HCT116 (cell line): ENCODE data around the gene RNF114. TPM values are rescaled to one million over a fixed set of nuclear protein-coding genes. Genes with fewer than 3 reads are reported as not detected.

Source experiments
- ATAC-seq: fragments of 200-7000 bp; cut with Tn5 transposase; 2 replicates; pipeline ENCODE4 v1.9.1; 2020; ENCODE audit warnings: mild to moderate bottlenecking, moderate library complexity
- BruUV-seq: library from RNA; stranded (reverse); fragments of 400-500 nt; replicated peaks from 2 replicates; lab custom pipeline; 2021; lab: Mats Ljungman, UMichigan
- CTCF ChIA-PET: fragments of 300-600 bp; sonication (Branson Sonifier 250); formaldehyde crosslinking; loops from one replicate; lab custom pipeline; 2021; ENCODE audit warnings: antibody characterized with exemption; lab: Charles Lee
- POLR2A ChIA-PET: fragments of 300-600, 350-600 bp; sonication (Branson Sonifier 250); formaldehyde crosslinking; loops from one replicate; lab custom pipeline; 2021; ENCODE audit warnings: antibody characterized with exemption; lab: Charles Lee
- RAD21 ChIA-PET, 2 experiments: fragments of 300-600 bp; sonication (Branson Sonifier 250); formaldehyde crosslinking; loops; one replicate each; lab custom pipeline; 2023; ENCODE audit warnings: low total read pairs in 2 of 2; ENCODE audit not compliant: uncharacterized antibody in 2 of 2, unreplicated experiment in 2 of 2, low non-redundant PET in 1 of 2; lab: Charles Lee
- DNase-seq: peaks from one replicate; pipeline ENCODE4 v3.0.0-alpha.2; 2010; ENCODE audit warnings: low read depth, low spot score
- H2AFZ ChIP-seq: fragments of 200-600 bp; shearing (Covaris generic), sonication (generic); 2 replicates; pipeline ENCODE4 v1.6.1; 2017; ENCODE audit warnings: low read depth, mixed run types, mixed read lengths, antibody characterized with exemption, low read length; ENCODE audit not compliant: poor library complexity, severe bottlenecking
- H3K27ac ChIP-seq: 2 replicates; pipeline ENCODE4 v1.5.1; 2012; ENCODE audit warnings: low read depth, low read length
- H3K27me3 ChIP-seq: fragments of 200-600 bp; sonication (generic); 2 replicates; pipeline ENCODE4 v1.6.1; 2016; ENCODE audit warnings: mixed run types, low read length, mixed read lengths; ENCODE audit not compliant: insufficient read depth
- H3K36me3 ChIP-seq, 2 experiments: fragments of 200-500 bp in 1 of 2; fragments of 200-600 bp in 1 of 2; sonication (Bioruptor generic) in 1 of 2; sonication (generic) in 1 of 2; 2 replicates each; pipeline versions ENCODE4 v1.5.1 to v1.6.1; 2014 to 2016; ENCODE audit warnings: low read length in 2 of 2, inconsistent platforms in 1 of 2, mixed read lengths in 1 of 2, mixed run types in 1 of 2; ENCODE audit not compliant: insufficient read depth in 2 of 2, control insufficient read depth in 1 of 2
- H3K4me1 ChIP-seq, 2 experiments: fragments of 200-600 bp in 1 of 2; sonication (generic) in 1 of 2; 2 replicates each; pipeline versions ENCODE4 v1.5.1 to v1.6.1; 2012 to 2017; ENCODE audit warnings: low read length in 2 of 2, inconsistent platforms in 1 of 2, mild to moderate bottlenecking in 1 of 2, mixed read lengths in 1 of 2, mixed run types in 1 of 2, moderate library complexity in 1 of 2; ENCODE audit not compliant: insufficient read depth in 2 of 2, control insufficient read depth in 1 of 2
- H3K4me2 ChIP-seq: fragments of 200-600 bp; sonication (generic); 2 replicates; pipeline ENCODE4 v1.6.1; 2017; ENCODE audit warnings: mixed run types, low read length, mixed read lengths
- H3K4me3 ChIP-seq, 2 experiments: fragments of 200-600 bp in 1 of 2; sonication (generic) in 1 of 2; replicated peaks in 1 of 2; 2 replicates each; pipeline ENCODE4 v1.5.1; 2011 to 2016; ENCODE audit warnings: low read length in 2 of 2, control low read depth in 1 of 2, low read depth in 1 of 2, mild to moderate bottlenecking in 1 of 2, mixed read lengths in 1 of 2, mixed run types in 1 of 2
- H3K79me2 ChIP-seq: fragments of 200-600 bp; sonication (generic); 2 replicates; pipeline ENCODE4 v1.6.1; 2017; ENCODE audit warnings: mild to moderate bottlenecking, mixed run types, low read length, moderate library complexity, mixed read lengths; ENCODE audit not compliant: insufficient read depth
- H3K9ac ChIP-seq: fragments of 200-600 bp; sonication (generic); 2 replicates; pipeline ENCODE4 v1.6.1; 2016; ENCODE audit warnings: low read length, mixed read lengths
- H3K9me2 ChIP-seq: fragments of 200-600 bp; sonication (generic), shearing (Covaris generic); 2 replicates; pipeline ENCODE4 v1.6.1; 2017; ENCODE audit warnings: mixed run types, mild to moderate bottlenecking, moderate library complexity; ENCODE audit not compliant: insufficient read depth
- H3K9me3 ChIP-seq, 2 experiments: fragments of 200-500 bp in 1 of 2; fragments of 200-600 bp in 1 of 2; sonication (Bioruptor generic) in 1 of 2; sonication (generic) in 1 of 2; 2 replicates each; pipeline ENCODE4 v1.6.1; 2014 to 2017; ENCODE audit warnings: low read length in 2 of 2, mixed read lengths in 2 of 2, inconsistent platforms in 1 of 2, low read depth in 1 of 2, mild to moderate bottlenecking in 1 of 2, mixed run types in 1 of 2, moderate library complexity in 1 of 2; ENCODE audit not compliant: control insufficient read depth in 1 of 2, insufficient read depth in 1 of 2
- H4K20me1 ChIP-seq: fragments of 200-600 bp; sonication (generic), shearing (Covaris generic); 2 replicates; pipeline ENCODE4 v1.6.1; 2017; ENCODE audit warnings: mixed run types, mild to moderate bottlenecking, moderate library complexity; ENCODE audit not compliant: insufficient read depth
- CBX3 ChIP-seq: IDR thresholded peaks from 2 replicates; pipeline ENCODE4 v1.6.1; 2012; ENCODE audit warnings: low read depth
- ELF1 ChIP-seq: IDR thresholded peaks from 2 replicates; pipeline ENCODE4 v1.6.1; 2012; ENCODE audit warnings: low read depth, borderline replicate concordance
- EZH2 ChIP-seq: fragments of 200-600 bp; sonication (generic); IDR thresholded peaks from 2 replicates; pipeline ENCODE4 v1.6.1; 2017; ENCODE audit warnings: antibody characterized with exemption, mixed run types
- FOSL1 ChIP-seq: IDR thresholded peaks from 2 replicates; pipeline ENCODE4 v1.6.1; 2012; ENCODE audit warnings: low read depth
- JUND ChIP-seq: IDR thresholded peaks from 2 replicates; pipeline ENCODE4 v1.6.1; 2012
- POLR2A ChIP-seq: IDR thresholded peaks from 2 replicates; pipeline ENCODE4 v1.7.0; 2011; ENCODE audit warnings: borderline replicate concordance; ENCODE audit not compliant: insufficient read depth, insufficient read length; ENCODE audit errors: extremely low read depth
- POLR2AphosphoS5 ChIP-seq: IDR thresholded peaks from 2 replicates; pipeline ENCODE4 v1.6.1; 2011; ENCODE audit warnings: mild to moderate bottlenecking, low read depth, low read length, moderate library complexity
- RAD21 ChIP-seq: IDR thresholded peaks from 2 replicates; pipeline ENCODE4 v1.6.1; 2012; ENCODE audit warnings: low read depth, mild to moderate bottlenecking
- SIN3A ChIP-seq: IDR thresholded peaks from 2 replicates; pipeline ENCODE4 v1.6.1; 2012; ENCODE audit warnings: low read depth
- SRF ChIP-seq: IDR thresholded peaks from 2 replicates; pipeline ENCODE4 v1.6.1; 2012; ENCODE audit warnings: low read depth
- YY1 ChIP-seq: IDR thresholded peaks from 2 replicates; pipeline ENCODE4 v1.6.1; 2011; ENCODE audit warnings: low read length, low read depth, moderate library complexity, mild to moderate bottlenecking; ENCODE audit not compliant: insufficient replicate concordance; ENCODE audit errors: extremely low read depth
- intact Hi-C: fragments of 100-400 bp; cut with micrococcal nuclease; formaldehyde crosslinking; loops from 2 replicates; pipeline ENCODE4 v1.10.0; 2022
- total RNA-seq: library from RNA; stranded (reverse); gene quantifications from one replicate; pipeline ENCODE4 v1.2.1, GENCODE V29; 2021; ENCODE audit not compliant: unreplicated experiment
- TF ChIP-seq, protein P1 (sequence below): IDR thresholded peaks from 2 replicates; pipeline ENCODE4 v1.6.1; 2012
- TF ChIP-seq, protein P2 (sequence below): IDR thresholded peaks from 2 replicates; pipeline ENCODE4 v1.6.1; 2012; ENCODE audit warnings: low read depth

RNF114 gene
- total RNA-seq, 1 experiment from 2014 or later, result 66.8 TPM

DNA sequence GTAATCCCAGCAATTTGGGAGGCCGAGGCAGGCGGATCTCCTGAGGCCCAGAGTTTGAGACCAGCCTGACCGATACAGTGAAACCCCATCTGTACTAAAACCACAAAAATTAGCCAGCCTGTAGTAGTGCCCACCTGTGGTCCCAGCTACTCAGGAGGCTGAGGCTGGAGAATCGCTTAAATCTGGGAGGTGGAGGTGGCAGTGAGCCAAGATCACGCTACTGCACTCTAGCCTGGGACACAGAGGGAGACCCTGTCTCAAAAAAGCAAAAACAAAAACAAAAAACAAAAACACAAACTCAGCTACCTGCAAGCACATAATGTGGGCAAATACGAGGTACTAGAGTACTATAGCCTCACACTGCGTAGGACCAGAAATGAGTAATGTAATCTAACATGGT, 17.2 kb upstream of the RNF114 start:
- Histone ChIP-seq H3K4me3 (no peak overlapping the region), H3K79me2 (peaks cover 12% of the 10 kb centered on the region), H3K9me2 (no peaks in the 10 kb centered on the region), H2AFZ (no peak overlapping the region), H4K20me1 (no peaks in the 10 kb centered on the region), H3K4me1 (peaks cover 6 to 23% of the 10 kb centered on the region in 2 experiments), H3K27ac (no peak overlapping the region), H3K4me2 (no peak overlapping the region), H3K9ac (no peak overlapping the region), H3K9me3 (no peaks in the 10 kb centered on the region), H3K36me3 (no peaks in the 10 kb centered on the region), H3K27me3 (no peaks in the 10 kb centered on the region)
- ChIA-PET CTCF (no interaction called here), POLR2A (no interaction called here), RAD21 (no interaction called here)
- TF ChIP-seq POLR2AphosphoS5 (no peak), CBX3 (no peak), POLR2A (no peak)
- intact Hi-C loops, result no loop called here
- no TSS peak for BruUV-seq
- ATAC-seq (no peak), DNase-seq (no peak)

DNA sequence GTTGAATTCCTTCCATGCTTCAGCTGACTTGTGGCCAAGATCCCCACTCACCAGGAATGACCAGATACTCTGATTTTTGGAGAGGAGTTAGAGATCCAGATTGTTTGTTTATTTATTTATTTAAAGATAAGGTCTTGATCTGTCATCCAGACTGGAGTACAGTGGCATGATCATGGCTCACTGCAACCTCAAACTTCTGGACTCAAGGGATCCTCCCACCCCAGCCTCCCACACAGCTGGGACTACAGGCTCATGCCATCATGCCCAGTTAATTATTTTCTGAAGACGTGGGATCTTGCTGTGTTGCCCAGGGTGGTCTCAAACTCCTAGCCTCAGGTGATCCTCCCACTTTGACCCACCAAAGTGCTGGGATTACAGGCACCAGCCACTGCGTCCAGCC, 16.7 kb upstream of the RNF114 start:
- Histone ChIP-seq H3K4me1 (peaks cover 4 to 18% of the 10 kb centered on the region in 2 experiments), H3K27ac (no peak overlapping the region), H3K9ac (no peak overlapping the region), H2AFZ (no peak overlapping the region), H4K20me1 (no peaks in the 10 kb centered on the region), H3K36me3 (no peaks in the 10 kb centered on the region), H3K9me2 (no peaks in the 10 kb centered on the region), H3K27me3 (no peaks in the 10 kb centered on the region), H3K4me2 (no peak overlapping the region), H3K4me3 (no peak overlapping the region), H3K79me2 (peaks cover 8% of the 10 kb centered on the region), H3K9me3 (no peaks in the 10 kb centered on the region)
- POLR2A ChIA-PET, result no interaction called here
- RAD21 ChIA-PET, result no interaction called here
- ATAC-seq (no peak), DNase-seq (no peak)
- intact Hi-C loops, result no loop called here
- CTCF ChIA-PET, result no interaction called here
- TF ChIP-seq ELF1 (no peak), FOSL1 (no peak), YY1 (no peak), POLR2AphosphoS5 (no peak), EZH2 (no peak), RAD21 (no peak), SIN3A (no peak), JUND (no peak), SRF (no peak), POLR2A (no peak)
- TF ChIP-seq, protein P1, sequence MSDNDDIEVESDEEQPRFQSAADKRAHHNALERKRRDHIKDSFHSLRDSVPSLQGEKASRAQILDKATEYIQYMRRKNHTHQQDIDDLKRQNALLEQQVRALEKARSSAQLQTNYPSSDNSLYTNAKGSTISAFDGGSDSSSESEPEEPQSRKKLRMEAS, result no peak
- TF ChIP-seq, protein P2, sequence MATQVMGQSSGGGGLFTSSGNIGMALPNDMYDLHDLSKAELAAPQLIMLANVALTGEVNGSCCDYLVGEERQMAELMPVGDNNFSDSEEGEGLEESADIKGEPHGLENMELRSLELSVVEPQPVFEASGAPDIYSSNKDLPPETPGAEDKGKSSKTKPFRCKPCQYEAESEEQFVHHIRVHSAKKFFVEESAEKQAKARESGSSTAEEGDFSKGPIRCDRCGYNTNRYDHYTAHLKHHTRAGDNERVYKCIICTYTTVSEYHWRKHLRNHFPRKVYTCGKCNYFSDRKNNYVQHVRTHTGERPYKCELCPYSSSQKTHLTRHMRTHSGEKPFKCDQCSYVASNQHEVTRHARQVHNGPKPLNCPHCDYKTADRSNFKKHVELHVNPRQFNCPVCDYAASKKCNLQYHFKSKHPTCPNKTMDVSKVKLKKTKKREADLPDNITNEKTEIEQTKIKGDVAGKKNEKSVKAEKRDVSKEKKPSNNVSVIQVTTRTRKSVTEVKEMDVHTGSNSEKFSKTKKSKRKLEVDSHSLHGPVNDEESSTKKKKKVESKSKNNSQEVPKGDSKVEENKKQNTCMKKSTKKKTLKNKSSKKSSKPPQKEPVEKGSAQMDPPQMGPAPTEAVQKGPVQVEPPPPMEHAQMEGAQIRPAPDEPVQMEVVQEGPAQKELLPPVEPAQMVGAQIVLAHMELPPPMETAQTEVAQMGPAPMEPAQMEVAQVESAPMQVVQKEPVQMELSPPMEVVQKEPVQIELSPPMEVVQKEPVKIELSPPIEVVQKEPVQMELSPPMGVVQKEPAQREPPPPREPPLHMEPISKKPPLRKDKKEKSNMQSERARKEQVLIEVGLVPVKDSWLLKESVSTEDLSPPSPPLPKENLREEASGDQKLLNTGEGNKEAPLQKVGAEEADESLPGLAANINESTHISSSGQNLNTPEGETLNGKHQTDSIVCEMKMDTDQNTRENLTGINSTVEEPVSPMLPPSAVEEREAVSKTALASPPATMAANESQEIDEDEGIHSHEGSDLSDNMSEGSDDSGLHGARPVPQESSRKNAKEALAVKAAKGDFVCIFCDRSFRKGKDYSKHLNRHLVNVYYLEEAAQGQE, result no peak
- BruUV-seq, result no TSS peak
